Adipocyte (in vitro differentiated cells): ENCODE data around the gene LDLRAD3.

Experiments used
- DNase-seq: peaks from one replicate; pipeline ENCODE4 v3.0.0-alpha.2; 2015; ENCODE audit warnings: low read depth
- H3K27me3 ChIP-seq: replicated peaks from 2 replicates; pipeline ENCODE4 v1.7.0; 2013; ENCODE audit warnings: mild to moderate bottlenecking, low read length, moderate library complexity; ENCODE audit not compliant: control insufficient read depth, insufficient read depth
- H3K36me3 ChIP-seq: 2 replicates; pipeline ENCODE4 v1.7.0; 2013; ENCODE audit warnings: low read length, mild to moderate bottlenecking, moderate library complexity; ENCODE audit not compliant: control insufficient read depth, insufficient read depth, severe bottlenecking
- H3K4me1 ChIP-seq: 2 replicates; pipeline ENCODE4 v1.7.0; 2013; ENCODE audit warnings: mild to moderate bottlenecking, low read length, moderate library complexity; ENCODE audit not compliant: control insufficient read depth, insufficient read depth
- H3K4me3 ChIP-seq: 2 replicates; pipeline ENCODE4 v1.7.0; 2013; ENCODE audit warnings: mild to moderate bottlenecking, low read length, moderate library complexity
- H3K9ac ChIP-seq: 2 replicates; pipeline ENCODE4 v1.7.0; 2013; ENCODE audit warnings: mild to moderate bottlenecking, low read length, moderate library complexity
- H3K9me3 ChIP-seq: 2 replicates; pipeline ENCODE4 v1.7.0; 2013; ENCODE audit warnings: mild to moderate bottlenecking, low read length, moderate library complexity; ENCODE audit not compliant: control insufficient read depth

The LDLRAD3 gene

DNA sequence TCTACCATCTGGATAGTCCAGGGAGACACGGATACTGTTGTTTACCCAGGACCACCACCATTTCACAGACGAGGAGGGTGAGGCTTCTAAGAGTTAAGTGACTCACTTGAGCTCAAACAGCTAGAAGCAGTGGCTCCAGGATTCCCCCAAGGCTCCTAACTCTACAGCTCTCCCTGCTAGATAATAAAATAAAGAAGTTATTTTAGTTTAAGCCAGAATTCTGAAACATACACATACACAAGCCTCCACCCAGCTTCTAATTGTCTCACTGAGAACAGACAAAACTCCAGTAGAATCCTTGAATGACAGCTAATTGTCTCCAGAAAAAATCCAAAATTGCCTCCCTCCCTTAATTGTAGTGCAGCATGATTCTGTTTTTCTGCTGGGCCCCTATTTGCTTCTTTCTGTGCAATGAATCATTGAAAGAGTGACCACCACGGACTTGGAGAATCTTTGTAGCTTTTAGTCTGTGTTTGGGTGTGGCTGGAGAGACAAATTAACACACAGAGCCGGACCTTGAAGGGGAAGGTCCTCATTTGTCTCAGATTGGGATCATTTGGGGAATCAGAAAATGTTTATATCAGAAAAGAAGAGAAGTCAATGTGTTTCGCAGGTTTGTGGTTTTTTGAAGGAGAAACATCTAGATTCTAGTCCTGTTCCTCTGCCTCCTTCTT lies 280.5 kb downstream of the LDLRAD3 start:
- Histone ChIP-seq H3K36me3 (peaks cover 22% of the 10 kb centered on the region), H3K4me1 (peaks cover 12% of the 10 kb centered on the region), H3K27me3 (no peaks in the 10 kb centered on the region), H3K9ac (no peak overlapping the region), H3K9me3 (peaks cover 11% of the 10 kb centered on the region), H3K4me3 (no peak overlapping the region)
- no peak for DNase-seq

DNA sequence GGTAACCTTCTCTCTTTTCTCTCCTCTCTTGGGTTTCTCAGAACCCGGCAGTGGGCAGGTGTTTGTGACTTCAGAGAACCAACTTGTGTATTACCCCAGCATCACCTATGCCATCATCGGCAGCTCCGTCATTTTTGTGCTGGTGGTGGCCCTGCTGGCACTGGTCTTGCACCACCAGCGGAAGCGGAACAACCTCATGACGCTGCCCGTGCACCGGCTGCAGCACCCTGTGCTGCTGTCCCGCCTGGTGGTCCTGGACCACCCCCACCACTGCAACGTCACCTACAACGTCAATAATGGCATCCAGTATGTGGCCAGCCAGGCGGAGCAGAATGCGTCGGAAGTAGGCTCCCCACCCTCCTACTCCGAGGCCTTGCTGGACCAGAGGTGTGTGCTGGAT lies 283.2 kb downstream of the LDLRAD3 start:
- no peak for DNase-seq
- no peaks in the 10 kb centered on the region for H3K9me3 ChIP-seq
- H3K9ac ChIP-seq, result no peak overlapping the region
- peaks cover 31% of the 10 kb centered on the region for H3K36me3 ChIP-seq
- H3K4me3 ChIP-seq, result no peak overlapping the region
- H3K27me3 ChIP-seq, result no peaks in the 10 kb centered on the region
- H3K4me1 ChIP-seq, result peaks cover 27% of the 10 kb centered on the region

DNA sequence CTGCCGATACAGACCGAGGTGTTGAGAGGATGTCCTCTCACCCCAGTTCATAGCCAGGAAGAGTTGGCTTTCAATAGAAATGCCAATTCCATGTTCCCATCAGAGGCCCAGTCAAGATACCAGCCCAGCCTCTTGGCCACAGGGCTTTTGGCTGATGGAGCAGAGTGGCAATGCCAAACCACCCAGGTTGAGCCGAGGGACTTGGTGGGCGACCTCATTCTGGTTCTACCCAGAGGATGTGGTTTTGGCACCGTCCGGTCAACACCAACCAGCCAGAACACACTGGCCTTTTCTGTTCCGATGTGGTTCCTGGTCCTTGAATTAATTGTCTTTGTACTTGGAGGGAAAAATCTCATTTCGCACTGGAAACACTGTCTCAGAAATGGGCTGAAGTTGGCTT lies 284.8 kb downstream of the LDLRAD3 start:
- Histone ChIP-seq H3K36me3 (peaks cover 37% of the 10 kb centered on the region), H3K9ac (no peak overlapping the region), H3K27me3 (no peaks in the 10 kb centered on the region), H3K4me1 (peaks cover 19% of the 10 kb centered on the region), H3K9me3 (no peaks in the 10 kb centered on the region), H3K4me3 (no peak overlapping the region)
- no peak for DNase-seq

DNA sequence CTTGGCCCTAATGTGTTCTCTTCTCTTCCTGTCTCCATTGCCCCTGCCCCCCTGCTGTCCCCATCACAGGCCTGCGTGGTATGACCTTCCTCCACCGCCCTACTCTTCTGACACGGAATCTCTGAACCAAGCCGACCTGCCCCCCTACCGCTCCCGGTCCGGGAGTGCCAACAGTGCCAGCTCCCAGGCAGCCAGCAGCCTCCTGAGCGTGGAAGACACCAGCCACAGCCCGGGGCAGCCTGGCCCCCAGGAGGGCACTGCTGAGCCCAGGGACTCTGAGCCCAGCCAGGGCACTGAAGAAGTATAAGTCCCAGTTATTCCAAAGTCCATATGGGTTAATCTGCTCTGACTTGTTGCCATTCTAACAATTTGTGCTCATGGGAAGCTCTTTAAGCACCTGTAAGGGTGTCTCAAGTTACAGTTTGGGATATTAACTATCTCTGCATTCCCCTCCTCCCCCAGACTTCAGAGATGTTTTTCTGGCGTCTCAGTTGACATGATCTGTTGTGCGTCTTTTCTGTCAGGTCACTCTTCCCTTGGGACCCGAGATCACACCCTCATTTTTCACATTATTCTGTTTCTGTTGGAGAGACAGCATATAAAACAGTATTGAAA lies 285.3 kb downstream of the LDLRAD3 start:
- Histone ChIP-seq H3K27me3 (no peaks in the 10 kb centered on the region), H3K36me3 (peaks cover 37% of the 10 kb centered on the region), H3K4me3 (no peak overlapping the region), H3K9me3 (no peaks in the 10 kb centered on the region), H3K4me1 (peaks cover 19% of the 10 kb centered on the region), H3K9ac (no peak overlapping the region)
- no peak for DNase-seq

DNA sequence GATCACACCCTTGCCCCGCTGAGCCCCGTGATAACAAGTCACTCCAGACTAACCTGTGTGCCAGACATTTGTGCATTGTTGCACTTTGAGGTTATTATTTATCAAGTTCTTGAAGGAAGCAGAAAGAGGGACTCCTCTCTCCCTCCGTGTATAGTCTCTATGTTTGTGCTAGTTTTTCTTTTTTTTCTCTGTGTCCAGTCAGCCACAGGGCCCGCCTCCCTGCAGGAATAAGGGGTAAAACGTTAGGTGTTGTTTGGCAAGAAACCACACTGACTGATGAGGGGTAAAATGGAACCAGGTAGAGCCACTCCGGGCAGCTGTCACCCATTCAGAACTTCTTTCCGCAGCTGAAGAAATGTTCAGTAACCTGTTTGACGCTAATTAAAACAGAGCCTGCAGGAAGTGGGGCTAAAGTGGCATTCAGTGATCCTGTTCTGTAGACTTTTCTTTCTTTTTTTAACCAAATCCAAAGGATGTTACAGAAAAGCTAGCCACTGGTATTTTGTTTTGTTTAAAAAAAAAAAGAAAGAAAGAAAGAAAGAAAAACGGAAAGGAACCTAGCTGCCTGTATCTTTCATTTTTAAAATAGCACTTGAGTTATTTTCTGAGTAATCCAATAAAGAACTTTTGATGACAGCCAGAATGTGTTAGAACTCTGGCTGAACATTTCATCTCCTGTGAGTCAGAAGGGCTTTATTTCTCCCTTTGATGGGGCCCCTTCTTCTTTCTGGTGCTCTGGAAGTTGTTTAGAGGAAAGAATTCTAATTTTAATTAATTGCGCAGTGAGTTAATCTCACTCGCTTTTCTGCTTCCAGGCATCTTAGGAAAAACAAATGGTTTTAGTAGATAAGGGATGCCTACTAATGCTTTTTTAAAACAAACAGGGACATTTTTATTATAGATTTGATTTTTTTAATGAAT lies 287.2 kb downstream of the LDLRAD3 start:
- H3K9ac ChIP-seq, result peak overlapping the region; percentile 50
- H3K4me3 ChIP-seq, result peak overlapping the region; percentile 55
- H3K9me3 ChIP-seq, result no peaks in the 10 kb centered on the region
- H3K36me3 ChIP-seq, result peaks cover 37% of the 10 kb centered on the region
- H3K4me1 ChIP-seq, result peaks cover 19% of the 10 kb centered on the region
- peak; percentile 80 for DNase-seq
- H3K27me3 ChIP-seq, result no peaks in the 10 kb centered on the region

DNA sequence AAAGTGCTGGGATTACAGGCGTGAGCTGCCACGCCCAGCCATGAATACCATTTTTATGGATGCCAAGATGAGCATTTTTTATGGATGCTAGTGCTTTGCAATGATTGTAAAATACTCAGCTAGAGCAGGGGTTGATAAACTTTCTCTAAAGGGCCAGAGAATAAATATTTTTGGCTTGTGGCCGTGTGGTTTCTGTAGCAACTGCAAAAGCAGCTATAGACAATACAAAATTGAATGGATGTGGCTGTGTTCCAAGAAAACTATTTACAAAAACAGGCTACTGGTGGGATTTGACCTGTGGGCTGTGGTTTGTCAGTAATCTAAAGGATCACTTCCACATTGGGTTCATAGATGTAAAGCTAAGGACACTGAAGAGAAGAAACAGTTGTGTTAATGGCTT lies 289.3 kb downstream of the LDLRAD3 start:
- Histone ChIP-seq H3K27me3 (no peaks in the 10 kb centered on the region), H3K36me3 (peaks cover 29% of the 10 kb centered on the region), H3K9ac (no peak overlapping the region), H3K4me1 (peaks cover 19% of the 10 kb centered on the region), H3K9me3 (no peaks in the 10 kb centered on the region), H3K4me3 (no peak overlapping the region)
- DNase-seq, result peak; percentile 12

DNA sequence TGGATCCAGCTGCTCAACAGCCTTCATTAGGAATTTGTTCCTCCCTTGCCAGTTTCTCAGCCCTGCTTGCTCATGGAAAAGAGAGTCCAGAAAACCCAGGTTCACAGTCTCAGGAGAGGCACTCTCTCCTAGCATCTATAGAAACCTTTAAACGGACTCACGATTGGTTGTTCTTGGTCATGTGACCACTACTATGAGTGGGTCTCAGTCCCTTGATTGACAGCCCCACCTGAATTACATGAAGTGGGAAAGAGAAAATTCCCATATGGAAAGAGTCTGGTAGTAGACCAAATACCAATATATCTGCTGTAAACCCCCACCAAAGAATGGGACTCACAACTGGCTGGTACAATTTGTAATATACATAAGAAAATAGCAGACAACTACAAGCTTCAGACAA lies 291.0 kb downstream of the LDLRAD3 start:
- Histone ChIP-seq H3K9ac (no peak overlapping the region), H3K9me3 (no peaks in the 10 kb centered on the region), H3K4me3 (no peak overlapping the region), H3K27me3 (no peaks in the 10 kb centered on the region), H3K4me1 (peaks cover 29% of the 10 kb centered on the region), H3K36me3 (peaks cover 15% of the 10 kb centered on the region)
- no peak for DNase-seq

DNA sequence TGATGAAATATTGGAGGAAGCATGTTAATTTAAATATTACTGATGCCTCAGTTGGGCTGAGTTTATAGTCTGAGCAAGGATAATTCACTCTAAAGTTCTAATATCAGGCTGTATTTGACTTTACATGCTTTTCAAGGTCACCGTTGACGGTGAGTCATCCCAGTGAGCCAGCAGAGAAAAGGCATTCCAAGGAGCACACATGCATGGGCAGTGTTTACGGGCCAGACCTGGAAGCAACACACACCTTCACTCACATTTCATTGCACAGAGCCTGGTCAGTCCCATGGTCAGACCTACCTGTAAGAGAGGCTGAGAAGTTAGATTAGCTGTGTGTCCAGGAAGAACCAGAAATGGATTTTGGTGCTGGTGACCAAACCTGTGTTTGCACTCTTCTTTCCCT lies 291.9 kb downstream of the LDLRAD3 start:
- H3K4me3 ChIP-seq, result no peak overlapping the region
- H3K4me1 ChIP-seq, result peaks cover 27% of the 10 kb centered on the region
- DNase-seq, result peak; percentile 8
- H3K27me3 ChIP-seq, result no peaks in the 10 kb centered on the region
- no peak overlapping the region for H3K9ac ChIP-seq
- no peaks in the 10 kb centered on the region for H3K9me3 ChIP-seq
- H3K36me3 ChIP-seq, result peaks cover 10% of the 10 kb centered on the region

DNA sequence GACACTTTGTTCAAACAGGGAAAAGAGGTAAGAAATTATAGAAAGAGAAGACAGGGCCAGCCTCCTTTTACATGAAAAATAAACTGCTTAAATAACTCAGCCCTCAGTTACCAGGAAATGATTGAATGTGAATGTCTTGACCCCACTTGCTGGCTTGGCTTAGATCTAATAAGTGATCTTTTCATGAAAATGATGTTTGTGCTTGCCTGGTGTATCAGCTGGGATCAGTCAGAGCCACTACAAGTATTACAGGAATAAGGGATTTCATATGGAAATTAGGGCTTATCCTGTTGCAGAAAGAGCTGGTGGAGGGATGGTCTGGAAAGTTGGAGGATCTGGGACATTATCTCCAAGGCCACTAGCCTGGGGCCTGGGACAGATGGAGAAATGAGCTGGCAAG lies 293.5 kb downstream of the LDLRAD3 start:
- Histone ChIP-seq H3K27me3 (no peaks in the 10 kb centered on the region), H3K4me3 (no peak overlapping the region), H3K4me1 (peaks cover 11% of the 10 kb centered on the region), H3K9ac (no peak overlapping the region), H3K9me3 (no peaks in the 10 kb centered on the region), H3K36me3 (peaks cover 7% of the 10 kb centered on the region)
- no peak for DNase-seq

DNA sequence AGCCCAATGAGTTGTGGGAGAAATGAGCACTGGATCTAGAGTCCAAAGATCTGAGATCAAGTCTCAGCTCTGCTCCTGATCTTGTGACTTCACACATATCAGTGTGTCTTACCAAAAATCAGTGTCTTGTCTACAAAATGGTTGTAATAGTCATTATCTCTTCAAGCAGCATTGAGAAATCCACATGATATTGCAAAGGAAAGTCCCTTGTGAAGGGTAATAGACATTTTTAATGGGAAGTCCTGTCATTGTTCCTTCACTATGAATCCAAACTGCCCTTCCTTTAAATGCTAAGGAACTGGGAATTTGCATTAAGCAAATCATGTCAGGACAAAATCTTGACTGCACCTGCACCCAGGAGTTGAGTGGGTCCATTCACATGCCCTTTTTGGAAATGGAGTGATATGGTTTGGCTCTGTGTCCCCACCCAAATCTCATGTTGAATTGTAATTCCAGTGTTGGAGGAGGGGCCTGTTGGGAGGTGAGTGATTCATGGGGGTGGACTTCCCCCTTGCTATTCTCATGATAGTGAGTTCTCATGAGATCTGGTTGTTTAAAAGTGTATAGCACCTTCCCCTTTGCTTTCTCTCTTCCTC lies 294.3 kb downstream of the LDLRAD3 start:
- Histone ChIP-seq H3K4me1 (peaks cover 10% of the 10 kb centered on the region), H3K9ac (no peak overlapping the region), H3K9me3 (no peaks in the 10 kb centered on the region), H3K36me3 (peaks cover 4% of the 10 kb centered on the region), H3K27me3 (no peaks in the 10 kb centered on the region), H3K4me3 (no peak overlapping the region)
- no peak for DNase-seq

DNA sequence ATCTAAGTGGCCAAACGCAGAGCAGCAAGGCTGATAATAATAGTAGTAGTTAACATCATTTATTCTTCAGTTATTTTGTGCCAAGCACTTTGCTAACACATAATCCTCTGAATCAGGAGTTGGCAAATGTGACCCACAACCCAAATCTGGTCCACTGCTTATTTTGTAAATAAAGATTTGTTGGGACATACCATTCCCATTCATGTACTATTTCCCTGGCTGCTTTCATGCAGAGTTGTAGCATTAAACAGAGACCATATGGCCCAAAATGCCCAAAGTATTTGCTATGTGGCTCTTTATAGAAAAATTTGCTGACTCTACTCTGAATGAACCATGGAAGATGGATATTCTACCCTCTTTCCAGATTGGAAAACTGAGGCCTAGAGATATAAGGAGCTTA lies 295.0 kb downstream of the LDLRAD3 start:
- Histone ChIP-seq H3K4me3 (no peak overlapping the region), H3K4me1 (peaks cover 10% of the 10 kb centered on the region), H3K9ac (no peak overlapping the region), H3K27me3 (no peaks in the 10 kb centered on the region), H3K9me3 (no peaks in the 10 kb centered on the region), H3K36me3 (peaks cover 4% of the 10 kb centered on the region)
- DNase-seq, result peak; percentile 52
